H1 (cell line): ENCODE data around the gene NRM. TPM values are rescaled to one million over a fixed set of nuclear protein-coding genes. Genes with fewer than 3 reads are reported as not detected.
A peak's percentile ranks its signal among the peaks of the same experiment; 100 is the strongest.
"Not testable (repeated sequence)": the region's sequence is repeated elsewhere in the genome, so short reads cannot be mapped to it uniquely, and the experiment has no call there.

Experiments used
- CTCF ChIA-PET: fragments of 300-600 bp; sonication (Branson Sonifier 250); formaldehyde crosslinking; loops from one replicate; lab custom pipeline; 2021; ENCODE audit not compliant: partially characterized antibody; lab: Charles Lee
- POLR2A ChIA-PET: fragments of 300-600 bp; sonication (Branson Sonifier 250); formaldehyde crosslinking; loops from one replicate; lab custom pipeline; 2021; ENCODE audit warnings: inconsistent platforms; ENCODE audit not compliant: partially characterized antibody; lab: Charles Lee
- DNase-seq, 2 experiments: peaks; one replicate each; pipeline versions ENCODE4 v3.0.0 to v3.0.0-alpha.2; 2010 to 2022; ENCODE audit warnings: low spot score in 2 of 2, low read depth in 1 of 2, mixed read lengths in 1 of 2
- FAIRE-seq: peaks from 2 replicates; lab custom pipeline; 2011; peaks lifted over from hg19 to GRCh38; lab: Jason Lieb, UNC
- H2AFZ ChIP-seq: 2 replicates; pipeline ENCODE4 v1.8.1; 2012; ENCODE audit warnings: low read length, inconsistent platforms
- H2AK5ac ChIP-seq: 2 replicates; pipeline ENCODE4 v1.6.1; 2013; ENCODE audit warnings: low read depth, low read length
- H2BK120ac ChIP-seq: replicated peaks from 2 replicates; pipeline ENCODE3; 2013; ENCODE audit warnings: low read depth, low read length, inconsistent platforms
- H2BK12ac ChIP-seq: 2 replicates; pipeline ENCODE4 v1.6.1; 2013; ENCODE audit warnings: low read depth, low read length
- H2BK15ac ChIP-seq: 2 replicates; pipeline ENCODE4 v1.6.1; 2013; ENCODE audit warnings: low read length
- H2BK20ac ChIP-seq: 2 replicates; pipeline ENCODE4 v1.6.1; 2013; ENCODE audit warnings: low read length
- H2BK5ac ChIP-seq: 2 replicates; pipeline ENCODE4 v1.6.1; 2013; ENCODE audit warnings: low read depth, low read length
- H3K14ac ChIP-seq: 2 replicates; pipeline ENCODE4 v1.6.1; 2013; ENCODE audit warnings: inconsistent platforms; ENCODE audit not compliant: insufficient read length
- H3K18ac ChIP-seq: 2 replicates; pipeline ENCODE4 v1.6.1; 2013; ENCODE audit warnings: low read length; ENCODE audit errors: extremely low read depth
- H3K23ac ChIP-seq: 2 replicates; pipeline ENCODE4 v1.6.1; 2013; ENCODE audit warnings: inconsistent platforms; ENCODE audit not compliant: insufficient read length
- H3K23me2 ChIP-seq: 2 replicates; pipeline ENCODE4 v1.6.1; 2013; ENCODE audit warnings: low read depth, low read length
- H3K27ac ChIP-seq: 2 replicates; pipeline ENCODE4 v1.6.1; 2011; ENCODE audit warnings: low read depth, low read length, inconsistent platforms
- H3K27me3 ChIP-seq, 4 experiments: replicated peaks in 1 of 4; 1 replicate in 1 of 4; 2 replicates in 3 of 4; pipeline versions ENCODE4 v1.6.1 to v1.8.1; 2011 to 2013; ENCODE audit warnings: low read length in 3 of 4, mild to moderate bottlenecking in 3 of 4, inconsistent platforms in 2 of 4, mixed read lengths in 2 of 4, moderate library complexity in 1 of 4; ENCODE audit not compliant: control insufficient read depth in 3 of 4, insufficient read depth in 3 of 4; ENCODE audit errors: extremely low read depth in 1 of 4
- H3K36me3 ChIP-seq, 4 experiments: 2 replicates each; pipeline versions ENCODE4 v1.6.1 to v1.8.1; 2011 to 2013; ENCODE audit warnings: mild to moderate bottlenecking in 4 of 4, low read length in 3 of 4, moderate library complexity in 2 of 4, control low read depth in 1 of 4, inconsistent platforms in 1 of 4; ENCODE audit not compliant: insufficient read depth in 4 of 4, control insufficient read depth in 2 of 4
- H3K4ac ChIP-seq: replicated peaks from 2 replicates; pipeline ENCODE3; 2013; ENCODE audit warnings: low read length, low read depth, mixed read lengths, inconsistent platforms; ENCODE audit not compliant: insufficient read length
- H3K4me1 ChIP-seq, 4 experiments: replicated peaks in 1 of 4; 1 replicate in 1 of 4; 2 replicates in 3 of 4; pipeline versions ENCODE4 v1.6.1 to v1.8.1; 2011 to 2013; ENCODE audit warnings: low read length in 3 of 4, inconsistent platforms in 2 of 4, mixed read lengths in 1 of 4; ENCODE audit not compliant: insufficient read depth in 4 of 4, control insufficient read depth in 3 of 4
- H3K4me2 ChIP-seq, 2 experiments: 2 replicates each; pipeline versions ENCODE4 v1.6.1 to v1.8.1; 2011 to 2013; ENCODE audit warnings: low read depth in 2 of 2, low read length in 2 of 2, control low read depth in 1 of 2, inconsistent platforms in 1 of 2, mild to moderate bottlenecking in 1 of 2; ENCODE audit not compliant: insufficient read depth in 1 of 2
- H3K4me3 ChIP-seq, 4 experiments: fragments of 200-600, 300-600 bp in 1 of 4; sonication (generic), shearing (Covaris generic), sonication (Bioruptor Twin) in 1 of 4; 2 replicates each; pipeline versions ENCODE4 v1.5.1 to v1.8.1; 2011 to 2016; ENCODE audit warnings: low read length in 4 of 4, low read depth in 3 of 4, control low read depth in 2 of 4, inconsistent platforms in 2 of 4, mild to moderate bottlenecking in 2 of 4, mixed read lengths in 1 of 4, moderate library complexity in 1 of 4; ENCODE audit not compliant: insufficient read depth in 2 of 4; ENCODE audit errors: extremely low read depth in 1 of 4
- H3K56ac ChIP-seq: replicated peaks from 2 replicates; pipeline ENCODE3; 2013; ENCODE audit warnings: low read depth, mild to moderate bottlenecking, mixed read lengths, low read length, inconsistent platforms; ENCODE audit not compliant: insufficient read length
- H3K79me1 ChIP-seq: 2 replicates; pipeline ENCODE4 v1.6.1; 2013; ENCODE audit warnings: low read depth, low read length, control low read depth
- H3K79me2 ChIP-seq, 2 experiments: 2 replicates each; pipeline versions ENCODE4 v1.6.1 to v1.8.1; 2012 to 2013; ENCODE audit warnings: low read length in 2 of 2, mild to moderate bottlenecking in 2 of 2, inconsistent platforms in 1 of 2; ENCODE audit not compliant: insufficient read depth in 2 of 2, control insufficient read depth in 1 of 2
- H3K9ac ChIP-seq, 4 experiments: replicated peaks in 1 of 4; 1 replicate in 1 of 4; 2 replicates in 3 of 4; pipeline versions ENCODE4 v1.6.1 to v1.8.1; 2011 to 2013; ENCODE audit warnings: low read depth in 3 of 4, low read length in 3 of 4, control low read depth in 2 of 4, mild to moderate bottlenecking in 2 of 4, moderate library complexity in 2 of 4, inconsistent platforms in 1 of 4; ENCODE audit errors: extremely low read depth in 1 of 4
- H3K9me3 ChIP-seq, 2 experiments: 2 replicates each; pipeline versions ENCODE4 v1.6.1 to v1.8.1; 2012 to 2013; ENCODE audit warnings: mild to moderate bottlenecking in 2 of 2, moderate library complexity in 2 of 2, control low read depth in 1 of 2, inconsistent platforms in 1 of 2, low read depth in 1 of 2, low read length in 1 of 2, mixed read lengths in 1 of 2; ENCODE audit not compliant: insufficient read depth in 2 of 2
- H4K20me1 ChIP-seq, 2 experiments: replicated peaks in 1 of 2; 2 replicates each; pipeline versions ENCODE3 to v1.8.1; 2011 to 2013; ENCODE audit warnings: inconsistent platforms in 2 of 2, low read length in 2 of 2, mild to moderate bottlenecking in 1 of 2; ENCODE audit not compliant: insufficient read depth in 2 of 2, control insufficient read depth in 1 of 2
- H4K5ac ChIP-seq: 2 replicates; pipeline ENCODE4 v1.6.1; 2013; ENCODE audit warnings: low read length, low read depth, mixed read lengths, inconsistent platforms; ENCODE audit not compliant: insufficient read length
- H4K8ac ChIP-seq: 2 replicates; pipeline ENCODE4 v1.8.0; 2013; ENCODE audit warnings: mild to moderate bottlenecking, moderate library complexity, low read length, inconsistent platforms; ENCODE audit not compliant: insufficient read depth; ENCODE audit errors: extremely low read depth
- H4K91ac ChIP-seq: replicated peaks from 2 replicates; pipeline ENCODE3; 2013; ENCODE audit warnings: low read length, mixed read lengths, inconsistent platforms; ENCODE audit not compliant: insufficient read length
- PHF8 ChIP-seq: fragments of 200-600 bp; sonication (generic); conservative IDR thresholded peaks from 2 replicates; pipeline ENCODE4 v1.7.1; 2012; ENCODE audit warnings: low read depth, mild to moderate bottlenecking, inconsistent platforms, low read length, moderate library complexity
- WGBS, 2 experiments: shearing (Covaris generic) in 1 of 2; methylation state at CpG; one replicate each; pipeline versions ENCODE4 v1.1.6 to v1.1.7; 2013 to 2015; ENCODE audit warnings: low lambda C conversion rate in 2 of 2, mixed read lengths in 2 of 2, inconsistent platforms in 1 of 2, low coverage in 1 of 2, missing lambda C conversion rate in 1 of 2; ENCODE audit not compliant: insufficient replicate concordance in 2 of 2, insufficient coverage in 1 of 2, insufficient read length in 1 of 2; ENCODE audit errors: extremely low coverage in 1 of 2, missing lambda C conversion rate in 1 of 2; 5-methylcytosine and 5-hydroxymethylcytosine counted together
- polyA plus RNA-seq, 7 experiments: library from polyadenylated mRNA; depleted of rRNA in 3 of 7; stranded (reverse) in 5 of 7; unstranded in 2 of 7; fragments of >200 nt in 5 of 7; fragments of 200-250 nt in 2 of 7; gene quantifications; 1 replicate in 5 of 7; 2 replicates in 1 of 7; 4 replicates in 1 of 7; pipeline versions ENCODE4 v1.2.1 to v1.2.3, GENCODE V29; 2011 to 2013; ENCODE audit warnings: missing spikeins in 2 of 7, mixed read lengths in 2 of 7
- total RNA-seq: library from RNA; stranded (reverse); fragmentation: NEBNext Ultra II Directional; extraction: Animal tissue kit (Norgen Biotek cat#: 25700); gene quantifications from 2 replicates; pipeline ENCODE4 v1.2.1, GENCODE V29; 2021

The NRM gene
- total and polyA plus RNA-seq, 2 of the 8 experiments (the other 6 are each of a cell fraction or from before 2014, with no cell fraction given), result 27.3 to 50.4 TPM

GRCh38 chr6:30722025-30722279, 31.2 kb upstream of the NRM start:
- H3K27ac ChIP-seq, result peak overlapping the region; percentile 87; the same call in 1 of the 2 replicates
- H2AFZ ChIP-seq, DNase-seq, H3K56ac ChIP-seq, H3K23ac ChIP-seq, H4K91ac ChIP-seq, H2BK12ac ChIP-seq, FAIRE-seq, H3K14ac ChIP-seq, H2BK20ac ChIP-seq, H3K79me1 ChIP-seq, H3K9me3 ChIP-seq, H3K4me1 ChIP-seq, H2BK15ac ChIP-seq, H4K5ac ChIP-seq, H3K4ac ChIP-seq, H3K27me3 ChIP-seq, H2BK120ac ChIP-seq, H3K23me2 ChIP-seq, H2AK5ac ChIP-seq: not testable (repeated sequence)
- peak overlapping the region; percentile 66 to 73 for H3K4me2 ChIP-seq
- H4K8ac ChIP-seq, result peak overlapping the region; percentile 85; the same call in 1 of the 2 replicates
- H3K36me3 ChIP-seq, result peaks cover 21 to 43% (median 32%) of the 10 kb centered on the region in 4 experiments
- ChIA-PET CTCF (interaction anchor here (0.6 to 8.2 kb wide), 30 partner anchors 10 to 357 kb away, joined by 3 to 61 read pairs (median 5); partner anchors contain the start of genes DHX16, FLOT1 and NRM), POLR2A (interaction anchor here (0.6 to 35.9 kb wide), 34 partner anchors 14 to 489 kb away, joined by 3 to 732 read pairs (median 5); partner anchors contain the start of genes ATAT1, DHX16, FLOT1 and GNL1)
- H3K18ac ChIP-seq, result peak overlapping the region; percentile 91; the same call in 1 of the 2 replicates
- peak overlapping the region; percentile 92 to 97 (median 95) for H3K9ac ChIP-seq
- peak overlapping the region; percentile 96 to 100 (median 96) for H3K4me3 ChIP-seq
- WGBS, 2 experiments, result 9% methylated on average over 9 of the region's 10 CpGs; no CpG with 5 or more reads in 1 of the 2 experiments
- peak; percentile 15; the same call in 1 of the 2 replicates for TF ChIP-seq PHF8
- H4K20me1 ChIP-seq, result peaks cover 8 to 22% of the 10 kb centered on the region in 2 experiments
- peaks cover 6 to 39% of the 10 kb centered on the region in 2 experiments for H3K79me2 ChIP-seq
- peak overlapping the region; percentile 72; the same call in 1 of the 2 replicates for H2BK5ac ChIP-seq
